NCI-H1105 (cell line): Measurements from ENCODE around the gene TUBAL3.

Source experiments
- DNase-seq: peaks from one replicate; lab custom pipeline; 2025; lab: John Stamatoyannopoulos, UW

Gene TUBAL3

DNA sequence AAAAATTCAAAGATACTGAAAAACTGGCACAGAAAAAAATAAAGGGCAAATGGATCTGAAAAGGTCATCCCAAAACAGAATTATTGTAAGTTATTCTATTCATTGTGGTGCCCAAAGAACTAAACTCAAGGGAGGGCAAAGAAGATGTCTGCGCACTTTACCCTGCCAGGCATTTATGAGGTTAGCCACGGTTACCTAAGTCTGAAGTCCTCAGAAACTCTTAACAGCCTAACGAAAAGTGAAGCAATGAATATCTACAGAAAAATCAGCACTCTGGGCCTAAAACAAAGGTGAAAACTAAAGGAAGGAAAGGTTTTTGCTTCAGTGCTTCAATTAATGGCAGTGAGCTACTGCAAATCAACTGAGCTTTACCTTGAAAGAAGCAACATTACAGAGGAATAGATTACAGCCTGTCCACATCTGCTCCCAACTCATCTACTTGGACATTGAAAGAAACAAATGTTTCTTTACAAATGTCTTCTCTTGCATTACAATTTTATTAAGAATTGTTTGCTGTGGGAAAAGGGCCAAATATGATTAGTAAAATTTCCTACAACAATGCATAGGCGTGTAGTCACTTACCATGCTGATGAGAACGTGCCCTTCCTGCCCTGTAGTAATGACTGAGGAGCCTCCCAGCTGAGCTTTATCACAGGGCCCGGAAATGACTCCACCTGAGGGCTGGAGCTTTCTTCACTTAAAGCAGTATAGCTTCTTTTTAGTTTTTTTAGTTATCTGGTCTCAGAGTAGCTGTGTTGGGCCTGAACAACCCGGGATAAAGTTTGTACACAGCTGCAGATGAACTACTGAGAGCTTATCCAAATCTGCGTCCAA, at the start of gene TUBAL3:
Gene TUBAL3 (minus strand): TSS at position 621 of the 834 bp plus-strand sequence. CDS start 36 bp downstream, at position 585.
- no peak for DNase-seq

DNA sequence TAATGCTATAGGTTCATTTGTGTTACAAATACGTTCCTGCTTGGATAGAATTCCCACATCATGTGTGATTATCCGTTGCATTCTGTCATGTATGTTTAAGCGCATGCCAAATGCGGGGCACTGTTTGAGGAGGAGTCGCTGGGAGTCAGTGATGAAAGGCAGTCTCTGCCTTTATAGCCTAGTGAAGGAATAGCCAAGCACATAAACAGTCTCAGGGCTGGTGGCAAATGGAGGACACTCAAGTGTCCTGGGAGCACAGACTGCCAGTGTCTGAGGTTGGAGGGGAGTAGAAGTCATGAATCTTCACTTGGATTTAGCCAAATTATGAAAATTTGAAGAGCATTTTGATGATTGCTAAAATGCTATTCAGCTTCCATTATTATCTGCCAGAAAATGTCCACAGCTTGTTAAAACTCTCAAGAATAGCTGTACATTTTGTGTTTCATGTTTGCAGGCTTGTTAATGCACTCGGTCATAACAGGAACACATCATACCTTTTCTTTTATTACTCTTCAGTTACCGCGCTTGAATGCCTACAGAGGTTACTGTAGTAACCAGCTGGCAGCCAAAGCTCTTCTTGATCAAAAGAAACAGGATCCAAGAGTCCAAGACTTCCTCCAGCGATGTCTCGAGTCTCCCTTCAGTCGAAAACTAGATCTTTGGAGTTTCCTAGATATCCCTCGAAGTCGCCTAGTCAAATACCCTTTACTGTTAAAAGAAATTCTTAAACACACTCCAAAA, 49.3 kb upstream of the TUBAL3 start:
- no peak for DNase-seq

DNA sequence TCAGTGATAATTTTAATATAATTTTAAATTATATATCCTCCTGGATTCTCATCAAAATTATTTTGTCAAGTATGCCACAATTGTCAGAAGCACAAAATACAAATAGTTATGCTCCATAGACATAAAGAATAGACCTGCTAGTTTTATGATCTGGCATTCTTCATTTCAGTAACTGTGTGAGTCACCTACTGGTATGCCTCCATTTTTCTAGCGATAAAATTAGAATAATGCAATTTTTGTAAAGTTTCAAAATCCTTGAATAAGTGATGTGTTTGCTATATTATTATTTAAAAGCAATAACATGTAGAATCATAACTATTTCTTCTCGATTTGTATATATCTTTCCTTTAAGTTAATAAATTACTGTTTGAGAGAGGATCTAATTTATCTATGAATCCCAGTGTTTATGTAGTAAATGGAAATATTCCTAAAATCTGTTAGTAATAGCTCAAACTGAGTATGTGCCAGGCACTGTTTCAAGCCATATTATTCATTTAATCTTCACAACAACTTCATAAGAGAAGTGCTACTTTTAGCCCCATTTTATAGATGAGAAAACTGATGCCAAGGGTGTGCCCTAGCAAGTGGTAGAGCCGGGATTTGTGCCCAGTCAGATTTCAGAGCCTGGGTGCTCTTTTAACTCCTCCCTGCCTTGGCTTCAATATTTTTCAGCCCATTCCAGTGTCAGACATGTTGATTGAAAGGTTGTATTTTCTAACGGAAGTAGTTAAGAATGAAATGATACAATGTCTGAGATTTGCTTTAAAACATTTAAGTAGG, 46.2 kb upstream of the TUBAL3 start:
- no peak for DNase-seq

DNA sequence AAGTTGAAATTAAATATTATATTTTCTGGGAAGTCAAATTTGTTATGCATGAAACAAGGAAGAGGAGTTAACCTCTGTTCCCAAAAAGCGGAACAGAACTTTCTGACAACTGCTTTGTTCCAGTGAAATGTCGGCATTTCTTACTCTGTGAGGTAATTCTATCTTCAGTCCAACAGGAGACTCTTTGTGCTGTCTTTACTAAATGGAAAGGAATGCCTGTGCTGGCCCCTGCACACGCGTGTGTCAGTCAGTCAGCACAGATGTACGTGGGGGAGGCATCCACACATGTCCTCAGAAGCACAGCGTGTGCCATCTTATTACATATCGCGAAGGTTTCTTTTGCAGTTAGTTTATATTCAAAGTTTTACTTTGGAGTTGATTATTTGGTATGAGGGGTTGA, 45.2 kb upstream of the TUBAL3 start:
- DNase-seq: no peak

DNA sequence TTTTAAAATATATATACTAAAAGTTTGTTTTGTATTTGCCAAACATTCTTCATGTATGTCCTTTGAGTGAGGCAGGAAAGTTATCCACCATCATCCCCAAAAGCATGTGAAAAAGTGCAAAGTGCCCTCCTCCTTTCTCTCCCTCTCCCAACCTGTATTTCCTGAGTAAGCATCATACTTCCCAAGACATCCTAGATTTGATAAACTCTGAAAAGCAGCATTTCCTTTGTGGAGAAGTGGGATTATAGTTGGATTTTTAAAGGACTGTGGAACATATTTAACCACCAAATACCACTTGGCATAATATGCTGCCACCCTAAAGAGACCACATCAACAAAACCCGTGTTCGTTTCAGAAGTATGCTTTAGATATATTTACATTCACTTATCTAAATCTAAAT, 44.6 kb upstream of the TUBAL3 start:
- no peak for DNase-seq

DNA sequence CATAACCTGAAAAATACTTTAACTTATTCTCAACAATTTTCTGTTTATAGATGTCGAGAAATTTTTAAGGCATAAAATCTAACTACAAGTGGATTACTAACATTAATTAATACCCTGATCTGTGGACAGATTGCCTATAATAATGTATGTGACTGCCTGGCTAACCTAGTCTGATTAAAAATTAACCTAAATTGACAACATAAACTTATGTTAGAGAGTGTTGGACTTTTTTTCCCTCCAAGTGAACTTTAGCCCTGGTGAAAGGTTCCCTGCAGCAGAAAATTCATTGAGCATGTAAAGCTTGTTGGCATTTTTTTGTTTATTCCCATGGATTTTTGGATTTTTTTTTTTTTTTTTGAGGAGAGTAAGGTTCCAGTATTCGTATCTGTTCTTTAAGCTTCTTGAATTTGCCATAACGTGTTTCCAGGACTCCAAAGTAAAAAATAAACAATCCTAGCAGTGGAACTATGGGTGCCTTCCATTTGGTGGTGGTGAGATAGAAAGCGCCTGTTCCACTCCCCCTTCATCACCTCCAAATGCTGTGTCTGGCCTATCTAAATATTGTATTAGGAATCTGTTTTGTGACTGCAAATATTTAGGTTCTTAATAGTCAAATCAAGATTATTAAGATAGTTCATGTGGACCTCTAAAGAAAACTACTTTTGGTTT, 43.8 kb upstream of the TUBAL3 start:
- no peak for DNase-seq

DNA sequence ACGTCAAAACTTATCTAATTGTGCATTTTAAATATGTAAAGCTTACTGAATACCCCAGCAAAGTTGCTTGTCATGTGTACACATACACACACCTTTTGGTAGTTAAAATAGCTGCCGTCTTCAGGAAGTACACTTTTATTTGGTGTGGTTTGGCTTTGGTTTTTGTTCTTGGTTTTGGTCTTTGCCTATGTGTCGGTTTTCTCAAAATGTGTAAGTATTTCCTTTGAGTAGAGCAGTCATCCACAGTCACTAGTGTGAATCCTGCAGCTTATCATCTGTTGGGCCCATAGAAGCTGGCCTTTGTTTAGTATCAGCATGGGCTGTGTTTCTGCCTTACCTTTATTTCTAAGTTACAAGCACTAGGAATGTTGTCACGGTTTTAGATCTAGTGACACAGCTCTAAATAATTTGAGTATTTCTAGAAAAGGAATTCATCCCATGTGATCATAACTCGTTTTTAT, 43.0 kb upstream of the TUBAL3 start:
- DNase-seq: no peak

DNA sequence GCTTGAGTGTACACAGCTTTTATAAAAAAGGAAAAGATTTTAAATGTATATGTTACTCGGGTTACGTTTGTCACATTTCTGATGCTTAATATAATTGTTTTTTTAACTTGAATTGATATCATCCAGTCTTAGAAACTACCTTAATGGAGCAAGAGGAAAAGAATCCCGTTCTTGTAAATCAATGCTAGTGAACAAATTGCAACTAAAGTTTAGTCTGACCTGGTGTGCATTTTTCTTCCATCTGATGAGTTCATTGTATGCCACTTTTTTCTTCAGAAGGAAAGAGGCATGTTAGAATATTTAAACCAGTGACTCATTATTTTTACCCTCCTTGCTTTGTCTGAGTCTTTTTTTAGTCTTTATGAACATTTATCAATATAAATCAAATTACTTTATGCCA, 42.4 kb upstream of the TUBAL3 start:
- no peak for DNase-seq

DNA sequence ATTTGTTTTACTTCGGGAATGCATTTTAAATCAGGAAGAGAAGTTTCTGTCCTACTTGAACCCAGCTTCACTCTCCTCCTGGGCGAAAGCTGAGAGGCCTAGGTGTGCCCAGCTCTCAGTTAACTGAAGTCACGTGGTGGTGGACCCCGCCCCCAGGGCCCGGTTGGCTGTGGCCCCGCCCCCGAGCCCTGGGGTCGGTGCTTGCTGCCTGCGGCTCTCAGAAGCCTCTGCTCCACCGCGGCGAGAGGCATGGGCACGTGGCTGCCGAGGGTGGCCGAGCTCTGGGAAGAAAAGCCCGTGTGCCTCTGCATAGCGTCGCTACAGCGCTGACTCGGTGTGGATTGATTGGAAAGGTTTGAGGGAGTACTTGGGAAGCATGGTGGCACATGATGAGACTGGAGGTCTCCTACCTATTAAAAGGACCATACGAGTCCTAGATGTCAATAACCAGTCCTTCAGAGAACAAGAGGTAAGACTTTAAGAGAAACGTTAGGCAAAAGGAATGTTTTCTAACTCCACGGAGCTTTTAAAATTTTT, 41.8 kb upstream of the TUBAL3 start:
- peak; percentile 63 for DNase-seq

DNA sequence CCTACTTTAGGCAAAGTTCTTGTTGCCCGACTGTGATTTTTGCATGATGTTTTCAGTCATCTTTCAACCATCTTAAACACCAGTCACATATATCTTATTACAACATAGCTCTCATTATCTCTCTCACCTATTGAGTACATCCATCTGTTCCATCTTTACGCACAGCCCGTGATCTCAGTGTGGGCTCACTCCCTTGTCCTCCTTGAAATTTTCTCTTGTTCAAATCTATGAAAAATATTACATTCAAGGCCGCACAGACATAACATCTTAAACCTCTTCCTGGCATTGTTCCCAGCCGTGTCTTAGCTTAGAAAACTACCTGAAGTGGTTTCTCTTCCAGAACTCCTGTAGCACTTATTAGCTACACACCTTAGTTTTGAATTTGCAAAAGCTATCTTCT, 40.4 kb upstream of the TUBAL3 start:
- no peak for DNase-seq

DNA sequence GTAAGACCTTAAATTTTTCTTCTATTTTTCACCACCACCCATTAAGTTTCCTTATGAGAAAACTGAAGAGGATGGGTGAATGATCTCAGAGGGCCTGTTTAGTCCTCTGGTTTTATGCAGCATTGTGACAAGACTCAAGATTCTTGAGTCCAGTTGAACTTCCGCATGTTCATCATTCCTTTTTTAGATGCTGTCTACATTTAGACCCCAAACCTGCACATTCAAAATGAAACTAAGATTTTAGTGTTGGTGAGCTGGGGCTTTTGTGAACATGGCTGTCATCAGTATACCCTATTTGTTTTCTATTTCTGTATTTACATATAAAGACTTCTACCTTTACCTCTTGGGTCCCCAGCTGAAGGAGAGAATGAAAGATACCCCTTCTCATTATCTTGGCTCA, 38.8 kb upstream of the TUBAL3 start:
- DNase-seq: no peak

DNA sequence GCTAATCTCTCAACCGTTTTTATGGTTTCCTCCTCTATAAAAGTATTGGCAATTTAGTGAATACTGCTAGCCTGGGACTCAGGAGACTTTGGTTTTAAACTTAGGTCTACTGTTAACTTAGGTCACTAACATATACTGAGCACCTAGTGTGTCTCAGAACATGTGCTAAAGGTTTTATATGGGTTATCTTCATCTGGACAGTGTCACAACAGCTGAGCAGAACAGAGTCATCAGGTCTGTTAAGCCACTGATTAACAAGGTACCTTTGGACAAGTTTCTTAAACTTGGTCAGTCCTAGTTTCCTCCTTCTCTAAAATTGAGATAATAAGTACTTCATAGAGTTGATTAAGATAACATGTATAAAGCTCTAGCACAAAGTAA, 38.4 kb upstream of the TUBAL3 start:
- no peak for DNase-seq

DNA sequence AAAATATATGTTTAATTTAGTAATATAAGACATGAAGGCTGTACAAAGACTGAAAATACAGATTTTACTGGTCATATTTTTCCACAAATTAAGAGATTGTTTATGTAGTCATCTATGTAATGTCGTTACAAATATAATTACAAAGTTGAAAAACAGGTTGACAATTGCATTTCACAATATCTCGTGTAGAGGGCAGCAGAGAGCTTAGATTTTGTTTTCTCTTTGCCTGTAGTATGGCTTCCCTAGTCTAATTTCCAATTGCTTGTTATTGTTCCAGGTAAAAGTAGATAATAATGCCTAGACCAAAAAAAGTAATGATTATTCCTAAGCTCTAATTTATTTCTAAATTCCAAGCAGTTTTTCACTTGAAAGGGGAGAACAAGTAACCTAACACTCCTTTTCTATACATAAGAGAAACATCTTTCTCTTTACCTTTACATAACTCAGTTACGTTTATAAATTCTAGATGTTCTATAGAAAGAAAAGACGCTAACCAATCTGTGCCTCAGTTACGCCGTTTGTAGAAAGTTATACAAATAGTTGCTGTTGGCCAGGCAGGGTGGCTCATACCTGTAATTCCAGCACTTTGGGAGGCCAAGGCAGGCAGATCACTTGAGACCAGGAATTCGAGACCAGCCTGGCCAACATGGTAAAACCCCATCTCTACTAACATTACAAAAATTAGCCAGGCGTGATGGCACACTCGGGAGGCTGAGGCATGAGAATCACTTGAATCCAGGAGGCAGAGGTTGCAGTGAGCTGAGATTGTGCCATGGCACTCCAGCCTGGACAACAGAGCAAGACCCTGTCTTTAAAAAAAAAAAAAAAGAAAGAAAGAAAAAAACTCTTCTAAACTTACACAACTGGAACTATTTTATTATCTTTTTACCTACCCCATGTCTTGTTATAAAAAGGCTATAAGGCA, 37.7 kb upstream of the TUBAL3 start:
- DNase-seq: no peak

DNA sequence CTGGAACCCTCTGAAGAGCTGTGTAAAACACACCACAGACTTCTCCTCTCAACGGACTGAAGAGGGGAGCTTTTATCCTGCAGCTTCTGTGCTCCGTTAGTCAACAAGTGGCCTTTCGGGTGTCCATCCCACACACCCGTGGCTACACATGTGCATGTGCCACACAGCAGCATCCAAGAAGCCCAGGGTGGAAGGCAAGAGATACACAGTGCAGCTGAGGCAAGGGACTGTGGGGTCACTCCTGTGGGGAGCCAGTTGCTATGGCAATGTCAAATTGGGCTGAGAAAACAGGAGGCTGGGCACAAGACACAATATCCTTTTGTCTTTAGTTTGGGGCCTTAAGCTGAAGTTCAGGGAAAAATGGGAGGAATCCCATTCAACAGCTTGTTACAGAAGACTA, 36.5 kb upstream of the TUBAL3 start:
- DNase-seq: no peak

DNA sequence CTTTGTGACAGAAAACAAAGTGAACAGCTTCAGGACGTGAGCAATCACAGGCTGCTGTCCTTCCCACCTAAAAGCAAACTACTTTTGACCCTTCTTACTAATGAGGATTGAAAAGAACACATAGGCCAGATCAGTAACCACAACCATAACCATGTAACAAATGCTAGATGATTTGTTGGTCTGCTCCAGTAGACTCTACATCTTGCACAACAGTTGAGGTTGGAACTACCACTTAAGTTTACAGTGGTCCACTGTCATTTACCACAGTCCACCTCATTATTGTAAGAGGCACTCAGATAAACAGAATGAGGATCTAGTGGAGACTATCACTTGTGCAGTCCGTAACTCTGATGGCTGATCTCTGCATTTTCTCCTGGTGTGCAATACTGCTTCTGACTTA, 35.6 kb upstream of the TUBAL3 start:
- no peak for DNase-seq

DNA sequence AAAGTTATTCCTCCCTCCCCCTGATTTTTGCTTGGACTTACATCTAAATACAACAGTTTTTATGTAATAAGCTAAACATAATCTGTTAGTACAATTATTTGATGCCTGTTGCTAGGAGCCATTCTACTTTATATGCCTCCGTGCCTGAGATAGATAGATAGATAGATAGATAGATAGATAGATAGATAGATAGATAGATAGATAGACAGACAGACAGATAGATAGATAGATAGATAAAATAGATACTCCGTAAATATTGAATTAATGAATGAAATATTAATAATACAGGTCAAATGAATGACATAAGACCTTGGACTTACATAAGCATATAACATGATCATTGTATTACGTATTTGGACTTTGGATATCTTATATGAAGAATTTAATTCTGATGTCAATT, 30.7 kb upstream of the TUBAL3 start:
- DNase-seq: no peak

DNA sequence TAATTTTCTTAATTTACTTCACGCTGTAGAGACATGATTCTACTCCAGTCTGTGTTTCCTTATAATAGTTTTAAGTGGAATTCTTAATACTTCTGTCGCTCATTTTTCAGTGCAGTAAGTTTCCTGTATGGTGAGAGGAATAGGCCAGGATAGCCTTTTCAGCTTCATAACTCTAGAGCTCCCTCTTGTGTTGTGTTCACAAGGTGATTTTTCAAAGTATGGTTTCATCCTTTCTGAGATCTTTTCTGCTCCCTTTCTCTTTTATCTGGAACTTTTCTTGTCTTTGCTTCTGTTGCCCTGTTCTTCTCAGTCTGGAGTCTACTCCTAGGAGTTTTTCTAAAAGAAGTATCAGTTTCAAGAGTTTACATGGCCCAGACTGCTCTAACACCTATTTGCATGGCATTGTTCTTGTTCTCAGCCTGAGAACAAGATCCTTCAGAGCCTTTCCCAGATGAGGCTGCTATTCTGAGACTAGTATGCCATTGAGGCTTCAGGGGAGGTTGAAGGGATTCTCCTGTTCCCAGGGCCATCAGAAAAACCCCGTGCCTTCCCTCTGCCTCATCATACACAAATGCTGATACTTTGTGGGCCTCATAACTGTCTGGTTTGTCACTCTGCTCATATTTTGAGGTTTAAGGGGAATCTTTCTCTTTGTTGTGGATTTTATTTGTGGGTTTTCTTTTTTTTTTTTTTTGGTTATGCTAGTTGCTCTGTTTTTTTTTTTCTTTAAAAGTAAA, 29.6 kb upstream of the TUBAL3 start:
- DNase-seq: no peak

DNA sequence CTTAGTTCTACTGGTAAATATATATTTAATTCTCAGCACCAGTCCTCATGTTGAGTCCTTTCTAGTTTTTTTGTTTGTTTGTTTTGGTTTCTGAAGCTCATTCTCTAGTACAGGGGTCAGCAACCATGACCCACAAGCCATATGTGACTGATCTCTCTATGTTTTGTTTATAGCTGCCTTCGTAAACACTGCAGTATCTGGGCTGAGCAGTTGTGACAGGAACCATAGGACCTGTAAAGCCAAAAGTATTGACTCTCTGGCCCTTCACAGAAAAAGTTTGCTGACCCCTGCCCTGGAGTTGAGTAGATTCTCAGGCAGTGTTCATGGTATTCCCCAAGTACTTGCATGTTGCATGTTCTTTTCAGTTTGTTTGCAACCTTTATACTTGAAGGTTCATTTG, 28.6 kb upstream of the TUBAL3 start:
- no peak for DNase-seq

DNA sequence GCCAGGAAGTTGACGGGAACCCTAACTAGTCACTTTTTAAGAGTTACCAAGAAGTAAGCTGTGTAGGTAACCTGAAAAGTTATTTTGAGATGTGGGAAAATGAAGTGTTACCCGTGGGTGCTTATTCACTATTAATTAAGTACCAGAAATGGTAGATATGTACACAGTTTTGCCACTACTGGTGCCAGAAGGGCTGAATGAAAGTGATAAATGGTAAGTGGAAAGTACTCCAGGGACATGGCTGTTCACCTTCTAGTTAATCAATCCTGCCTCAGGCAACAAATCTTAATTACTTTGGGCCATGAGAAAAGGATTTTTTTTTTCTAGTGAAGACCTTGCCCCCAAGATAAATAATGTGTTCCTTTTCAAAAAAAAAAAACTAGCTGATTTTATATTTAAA, 23.5 kb upstream of the TUBAL3 start:
- DNase-seq: no peak

DNA sequence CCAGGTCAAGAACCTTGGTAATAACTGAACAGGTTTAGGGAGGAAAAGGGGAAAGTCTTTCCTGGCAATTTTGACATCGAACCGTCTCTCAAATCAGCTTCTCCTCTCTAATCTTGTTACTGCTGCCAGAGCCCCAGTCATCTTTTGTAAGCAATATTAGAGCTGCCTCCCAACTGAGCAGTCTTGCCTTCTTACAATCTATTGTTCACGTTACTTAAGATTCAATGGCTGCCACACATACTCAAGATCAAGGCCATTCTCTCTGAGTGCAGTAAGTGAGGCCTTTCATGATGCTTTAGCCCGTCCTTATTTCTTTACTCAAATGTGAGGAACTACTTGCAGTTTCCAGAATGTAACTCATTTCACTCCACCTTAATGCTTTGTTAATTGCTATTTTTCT, 20.1 kb upstream of the TUBAL3 start:
- no peak for DNase-seq
